Upper lobe of left lung (tissue), 6 donors: ENCODE data around the gene TBATA. TPM values are rescaled to one million over a fixed set of nuclear protein-coding genes. Genes with fewer than 3 reads are reported as not detected.

Experiments used
- ATAC-seq, 2 donors: fragments of 200-7000 bp; cut with Tn5 transposase; one replicate each; pipeline ENCODE4 v1.9.1; 2022; ENCODE audit warnings: mild to moderate bottlenecking in 2 of 2, moderate library complexity in 2 of 2; ENCODE audit not compliant: low FRiP score in 2 of 2
- DNase-seq, 2 donors: peaks; one replicate each; pipeline ENCODE4 v3.0.0-alpha.2; 2019 to 2020
- H3K27ac ChIP-seq, 4 donors: fragments of 200-600 bp; sonication (generic); one replicate each; pipeline ENCODE4 v1.5.1; 2016 to 2019
- H3K27me3 ChIP-seq, 4 donors: fragments of 200-600 bp; sonication (generic); one replicate each; pipeline ENCODE4 v1.5.1; 2017 to 2019
- H3K36me3 ChIP-seq, 4 donors: fragments of 200-600 bp; sonication (generic); one replicate each; pipeline ENCODE4 v1.5.1; 2016 to 2019
- H3K4me1 ChIP-seq, 4 donors: fragments of 200-600 bp; sonication (generic); one replicate each; pipeline ENCODE4 v1.5.1; 2018 to 2019
- H3K4me3 ChIP-seq, 4 donors: fragments of 200-600 bp; sonication (generic); one replicate each; pipeline ENCODE4 v1.5.1; 2017 to 2019; ENCODE audit warnings: mild to moderate bottlenecking in 2 of 4, moderate library complexity in 1 of 4
- H3K9me3 ChIP-seq, 4 donors: fragments of 200-600 bp; sonication (generic); one replicate each; pipeline ENCODE4 v1.5.1; 2018 to 2019
- EP300 ChIP-seq, 4 donors: sonication (generic); formaldehyde crosslinking; IDR thresholded peaks; one replicate each; pipeline ENCODE4 v1.5.1; 2017; ENCODE audit warnings: antibody characterized with exemption in 4 of 4, control low read depth in 2 of 4
- POLR2A ChIP-seq, 4 donors: fragments of 450-650 bp; IDR thresholded peaks; one replicate each; pipeline ENCODE4 v1.5.1; 2016 to 2017; ENCODE audit warnings: antibody characterized with exemption in 4 of 4, mild to moderate bottlenecking in 2 of 4
- POLR2AphosphoS5 ChIP-seq, 2 donors: sonication (generic); formaldehyde crosslinking; IDR thresholded peaks; one replicate each; pipeline ENCODE4 v1.5.1; 2017; ENCODE audit warnings: antibody characterized with exemption in 2 of 2
- WGBS, 2 donors: methylation state at CpG; one replicate each; pipeline ENCODE4 v1.1.5; 2017 to 2018; 5-methylcytosine and 5-hydroxymethylcytosine counted together
- total RNA-seq, 6 donors: library from RNA; depleted of rRNA in 4 of 6; stranded (reverse); fragments of >200 nt in 4 of 6; gene quantifications; one replicate each; pipeline versions ENCODE4 v1.1.0 to v1.2.1, GENCODE V29; 2016 to 2021
- TF ChIP-seq, protein P1 (sequence below), 6 experiments: fragments of 450-650 bp in 4 of 6; fragments of 200-600 bp in 2 of 6; sonication (generic) in 2 of 6; IDR thresholded peaks; one replicate each; pipeline ENCODE4 v1.5.1; 2016 to 2019; ENCODE audit warnings: antibody characterized with exemption in 6 of 6
- donor health status: DM: no; HTN: no; CAD: no; lungs with moderate emphysema.
- donor health status: DM: no; HTN: yes; CAD: no; lungs with severe emphysema.

TBATA gene
- total RNA-seq, 6 donors from 2014 or later: not detected

DNA sequence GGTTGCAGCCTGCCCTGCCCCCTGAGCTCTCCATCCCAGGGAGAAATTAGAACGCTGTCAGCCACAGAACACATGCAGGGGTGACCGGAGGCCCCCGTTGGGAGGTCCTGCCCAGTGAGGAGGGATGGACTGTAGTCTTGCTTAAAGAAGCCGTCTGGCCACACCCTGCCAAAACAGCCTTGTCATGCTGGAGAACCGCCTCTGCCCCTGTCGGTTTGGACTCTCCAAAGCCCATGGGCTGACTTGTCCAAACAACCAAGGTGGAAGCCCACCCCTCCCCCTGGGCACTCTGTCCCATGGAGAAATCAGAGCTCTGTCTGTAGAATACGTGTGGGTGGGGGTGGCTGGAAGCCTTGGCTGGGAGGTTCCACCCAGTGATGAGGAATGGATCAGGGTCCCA, 12.7 kb upstream of the TBATA start:
- no peaks in the 10 kb centered on the region for H3K36me3 ChIP-seq
- DNase-seq (no peak), ATAC-seq (peak in 1 of 2 donors; percentile 11)
- H3K9me3 ChIP-seq: no peaks in the 10 kb centered on the region
- H3K4me3 ChIP-seq: no peak overlapping the region
- WGBS, 2 donors: 65% methylated on average over 4 to 5 of the region's 7 CpGs
- no peak overlapping the region for H3K27ac ChIP-seq
- no peaks in the 10 kb centered on the region for H3K4me1 ChIP-seq
- TF ChIP-seq EP300 (IDR thresholded peaks at IDR 0.05) (no peak), POLR2AphosphoS5 (IDR thresholded peaks at IDR 0.05) (no peak)
- no peaks in the 10 kb centered on the region for H3K27me3 ChIP-seq

- 92 to 100% methylated on average over 1 of the region's 1 CpG for WGBS, 2 donors
Observed at GRCh38 chr10:70795613-70796012, 10.4 kb upstream of the TBATA start.

DNA sequence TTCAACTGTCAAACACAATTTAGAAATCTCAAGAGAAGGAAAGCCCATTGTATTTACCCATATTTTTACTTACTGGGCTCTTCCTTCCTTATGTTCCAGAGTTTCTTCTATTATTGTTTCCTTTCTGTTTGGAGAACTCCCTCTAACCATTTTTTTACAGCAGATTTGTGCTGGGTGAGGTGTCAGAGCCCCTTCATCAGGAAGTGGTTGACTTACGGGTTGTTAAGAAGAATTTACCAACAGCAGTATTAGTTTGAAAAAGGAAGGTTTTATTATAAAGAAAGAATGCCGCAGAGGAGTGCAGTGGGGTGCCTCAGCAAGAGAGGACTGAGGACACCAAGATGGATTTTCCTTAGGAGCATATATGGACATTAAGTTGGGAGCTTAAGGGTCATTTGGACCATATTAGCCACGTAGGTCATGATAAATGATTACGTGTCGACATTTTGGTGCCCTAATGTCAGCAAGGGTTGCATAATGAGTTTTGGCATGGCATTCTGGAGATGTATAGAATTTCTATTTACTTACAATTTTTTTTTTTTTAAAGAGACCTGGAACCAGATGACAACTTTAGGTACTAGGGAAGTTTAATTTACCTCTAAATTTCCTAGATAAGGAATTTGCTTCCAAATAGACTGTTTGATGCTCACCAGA, 6.3 kb upstream of the TBATA start:
- TF ChIP-seq POLR2A (IDR thresholded peaks at IDR 0.05) (no peak), POLR2AphosphoS5 (IDR thresholded peaks at IDR 0.05) (no peak), EP300 (IDR thresholded peaks at IDR 0.05) (no peak)
- TF ChIP-seq, protein P1, sequence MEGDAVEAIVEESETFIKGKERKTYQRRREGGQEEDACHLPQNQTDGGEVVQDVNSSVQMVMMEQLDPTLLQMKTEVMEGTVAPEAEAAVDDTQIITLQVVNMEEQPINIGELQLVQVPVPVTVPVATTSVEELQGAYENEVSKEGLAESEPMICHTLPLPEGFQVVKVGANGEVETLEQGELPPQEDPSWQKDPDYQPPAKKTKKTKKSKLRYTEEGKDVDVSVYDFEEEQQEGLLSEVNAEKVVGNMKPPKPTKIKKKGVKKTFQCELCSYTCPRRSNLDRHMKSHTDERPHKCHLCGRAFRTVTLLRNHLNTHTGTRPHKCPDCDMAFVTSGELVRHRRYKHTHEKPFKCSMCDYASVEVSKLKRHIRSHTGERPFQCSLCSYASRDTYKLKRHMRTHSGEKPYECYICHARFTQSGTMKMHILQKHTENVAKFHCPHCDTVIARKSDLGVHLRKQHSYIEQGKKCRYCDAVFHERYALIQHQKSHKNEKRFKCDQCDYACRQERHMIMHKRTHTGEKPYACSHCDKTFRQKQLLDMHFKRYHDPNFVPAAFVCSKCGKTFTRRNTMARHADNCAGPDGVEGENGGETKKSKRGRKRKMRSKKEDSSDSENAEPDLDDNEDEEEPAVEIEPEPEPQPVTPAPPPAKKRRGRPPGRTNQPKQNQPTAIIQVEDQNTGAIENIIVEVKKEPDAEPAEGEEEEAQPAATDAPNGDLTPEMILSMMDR (IDR thresholded peaks at IDR 0.05): no peak
- DNase-seq: no peak
- 62% methylated on average over 5 of the region's 5 CpGs for WGBS, 2 donors

More at GRCh38 chr10:70795613-70796012, 10.4 kb upstream of the TBATA start:
- no peaks in the 10 kb centered on the region for H3K27me3 ChIP-seq
- no peaks in the 10 kb centered on the region for H3K4me1 ChIP-seq
- DNase-seq (no peak), ATAC-seq (no peak)
- no peaks in the 10 kb centered on the region for H3K9me3 ChIP-seq
- TF ChIP-seq, protein P1 (IDR thresholded peaks at IDR 0.05): no peak
- TF ChIP-seq POLR2A (IDR thresholded peaks at IDR 0.05) (no peak), EP300 (IDR thresholded peaks at IDR 0.05) (no peak), POLR2AphosphoS5 (IDR thresholded peaks at IDR 0.05) (no peak)
- H3K36me3 ChIP-seq: no peaks in the 10 kb centered on the region
- H3K4me3 ChIP-seq: no peak overlapping the region
- H3K27ac ChIP-seq: no peak overlapping the region

DNA sequence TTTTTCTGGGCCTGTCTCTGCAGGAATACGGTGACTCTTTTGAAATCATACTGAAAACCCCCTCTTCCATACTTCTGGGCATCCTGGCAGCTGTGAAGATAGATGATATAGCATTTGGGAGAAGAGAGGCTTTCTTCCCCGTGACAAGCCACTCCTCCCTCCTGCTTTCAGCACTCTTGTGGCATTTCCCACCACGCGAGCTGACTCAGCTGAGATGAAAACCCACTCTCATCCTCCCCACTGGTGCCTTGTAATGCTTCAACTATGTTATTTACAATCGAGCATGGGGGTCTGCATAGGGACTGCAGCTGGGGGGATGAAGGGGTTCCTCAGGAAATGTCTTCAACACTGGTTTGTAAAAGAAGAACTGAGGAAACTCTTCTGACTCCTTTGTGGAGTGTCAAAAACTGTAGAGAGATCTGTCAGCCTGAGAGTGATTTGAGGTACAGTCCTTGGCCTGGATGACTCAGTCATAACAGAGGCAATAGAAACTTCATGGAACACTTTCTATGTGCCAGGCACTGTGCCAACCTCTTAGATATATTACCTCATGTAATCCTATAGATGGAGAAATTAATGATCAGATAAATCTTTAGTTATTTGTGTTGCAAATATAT, 1.7 kb upstream of the TBATA start:
- no peaks in the 10 kb centered on the region for H3K9me3 ChIP-seq
- DNase-seq (no peak), ATAC-seq (peak in 1 of 2 donors; percentile 8)
- H3K4me1 ChIP-seq: no peaks in the 10 kb centered on the region
- H3K36me3 ChIP-seq: no peaks in the 10 kb centered on the region
- H3K4me3 ChIP-seq: no peak overlapping the region
- no peak for TF ChIP-seq EP300 (IDR thresholded peaks at IDR 0.05)
- TF ChIP-seq, protein P1 (IDR thresholded peaks at IDR 0.05): no peak
- TF ChIP-seq POLR2AphosphoS5 (IDR thresholded peaks at IDR 0.05): no peak
- no peak for TF ChIP-seq POLR2A (IDR thresholded peaks at IDR 0.05)
- H3K27ac ChIP-seq: no peak overlapping the region
- H3K27me3 ChIP-seq: no peaks in the 10 kb centered on the region
- 35 to 62% methylated on average over 5 of the region's 5 CpGs for WGBS, 2 donors

More for the DNA sequence above, 6.3 kb upstream of the TBATA start:
- Histone ChIP-seq H3K27ac (no peak overlapping the region), H3K27me3 (no peaks in the 10 kb centered on the region), H3K36me3 (no peaks in the 10 kb centered on the region), H3K9me3 (no peaks in the 10 kb centered on the region), H3K4me3 (no peak overlapping the region), H3K4me1 (no peaks in the 10 kb centered on the region)
- no peak for ATAC-seq

DNA sequence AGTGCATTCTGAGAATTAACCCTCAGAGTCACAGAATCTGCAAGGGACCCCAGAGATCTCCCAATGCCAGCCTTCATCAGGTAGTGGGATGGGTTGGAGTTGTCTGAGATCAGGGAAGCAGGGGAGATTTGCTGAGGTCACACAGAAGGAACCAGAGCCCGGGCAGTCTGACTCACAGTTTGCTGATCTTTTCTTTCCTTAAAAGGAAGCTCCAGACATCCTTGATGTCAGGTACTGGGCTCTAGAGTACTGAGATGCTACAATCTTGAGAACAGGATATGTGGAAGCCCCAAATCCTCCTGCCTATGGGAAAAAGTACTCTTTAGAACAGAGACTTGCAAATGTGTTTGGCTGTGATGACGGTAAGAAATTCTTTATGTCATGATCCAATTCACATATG, 706 bp downstream of the TBATA start:
- no peak overlapping the region for H3K27ac ChIP-seq
- H3K4me1 ChIP-seq: no peaks in the 10 kb centered on the region
- H3K36me3 ChIP-seq: no peaks in the 10 kb centered on the region
- TF ChIP-seq POLR2A (IDR thresholded peaks at IDR 0.05) (no peak), POLR2AphosphoS5 (IDR thresholded peaks at IDR 0.05) (no peak), EP300 (IDR thresholded peaks at IDR 0.05) (no peak)
- TF ChIP-seq, protein P1 (IDR thresholded peaks at IDR 0.05): no peak
- no peaks in the 10 kb centered on the region for H3K9me3 ChIP-seq
- no peaks in the 10 kb centered on the region for H3K27me3 ChIP-seq
- ATAC-seq: no peak
- 61 to 83% methylated on average over 2 of the region's 2 CpGs for WGBS, 2 donors
- DNase-seq: no peak
- H3K4me3 ChIP-seq: no peak overlapping the region
